Liver (tissue), 9 donors: ENCODE measurements around the gene MAP3K4. TPM values are rescaled to one million over a fixed set of nuclear protein-coding genes. Genes with fewer than 3 reads are reported as not detected.

ENCODE experiments used
- DNase-seq: peaks from one replicate; pipeline ENCODE4 v3.0.0-alpha.2; 2017; ENCODE audit warnings: low spot score
- H3K27ac ChIP-seq, 2 donors: one replicate each; pipeline ENCODE4 v1.7.0; 2013; ENCODE audit warnings: inconsistent platforms in 2 of 2, low read length in 2 of 2, control low read depth in 1 of 2, low read depth in 1 of 2, mild to moderate bottlenecking in 1 of 2
- H3K27me3 ChIP-seq, 4 donors: one replicate each; pipeline versions ENCODE4 v1.6.1 to v1.7.0; 2013; ENCODE audit warnings: low read length in 3 of 4, inconsistent platforms in 1 of 4, mild to moderate bottlenecking in 1 of 4, moderate library complexity in 1 of 4; ENCODE audit not compliant: control insufficient read depth in 4 of 4, insufficient read depth in 4 of 4
- H3K36me3 ChIP-seq, 4 donors: one replicate each; pipeline versions ENCODE4 v1.6.1 to v1.7.0; 2013; ENCODE audit warnings: low read length in 3 of 4, mild to moderate bottlenecking in 3 of 4, low read depth in 1 of 4, moderate library complexity in 1 of 4; ENCODE audit not compliant: control insufficient read depth in 4 of 4, insufficient read depth in 3 of 4
- H3K4me1 ChIP-seq, 4 donors: one replicate each; pipeline versions ENCODE4 v1.6.1 to v1.7.0; 2013; ENCODE audit warnings: low read length in 3 of 4, mild to moderate bottlenecking in 3 of 4, moderate library complexity in 1 of 4; ENCODE audit not compliant: control insufficient read depth in 4 of 4, insufficient read depth in 4 of 4
- H3K4me3 ChIP-seq, 3 donors: one replicate each; pipeline versions ENCODE4 v1.6.1 to v1.7.0; 2013; ENCODE audit warnings: low read length in 3 of 3, control low read depth in 1 of 3, low read depth in 1 of 3, mild to moderate bottlenecking in 1 of 3
- H3K9ac ChIP-seq, 2 donors: one replicate each; pipeline ENCODE4 v1.7.0; 2013; ENCODE audit warnings: low read length in 2 of 2, mild to moderate bottlenecking in 2 of 2, moderate library complexity in 2 of 2, control low read depth in 1 of 2, low read depth in 1 of 2
- H3K9me3 ChIP-seq, 4 donors: one replicate each; pipeline versions ENCODE4 v1.6.1 to v1.7.0; 2013; ENCODE audit warnings: low read length in 3 of 4; ENCODE audit not compliant: control insufficient read depth in 4 of 4
- ATF3 ChIP-seq: IDR thresholded peaks from 2 replicates; pipeline ENCODE4 v1.6.1; 2016; ENCODE audit warnings: antibody characterized with exemption
- CTCF ChIP-seq: fragments of 150-350 bp; IDR thresholded peaks from 2 replicates; pipeline ENCODE4 v1.5.1; 2017; ENCODE audit warnings: improper control_type of control experiment, low read depth, low read length; ENCODE audit not compliant: missing input control
- EGR1 ChIP-seq, 2 donors: IDR thresholded peaks; 2 replicates each; pipeline ENCODE4 v1.6.1; 2016 to 2018; ENCODE audit warnings: antibody characterized with exemption in 2 of 2, low read depth in 2 of 2
- FOXA1 ChIP-seq: IDR thresholded peaks from 2 replicates; pipeline ENCODE4 v1.6.1; 2016; ENCODE audit warnings: antibody characterized with exemption
- FOXA2 ChIP-seq: IDR thresholded peaks from 2 replicates; pipeline ENCODE4 v1.6.1; 2016; ENCODE audit warnings: antibody characterized with exemption
- HNF4A ChIP-seq, 2 donors: conservative IDR thresholded peaks; 2 replicates each; pipeline ENCODE4 v1.6.1; 2016; ENCODE audit warnings: antibody characterized with exemption in 2 of 2, mild to moderate bottlenecking in 2 of 2
- HNF4G ChIP-seq: IDR thresholded peaks from 2 replicates; pipeline ENCODE4 v1.6.1; 2016; ENCODE audit warnings: antibody characterized with exemption
- JUND ChIP-seq, 2 donors: IDR thresholded peaks; 2 replicates each; pipeline ENCODE4 v1.6.1; 2016; ENCODE audit warnings: antibody characterized with exemption in 2 of 2
- MAX ChIP-seq: IDR thresholded peaks from 2 replicates; pipeline ENCODE4 v1.6.1; 2016; ENCODE audit warnings: antibody characterized with exemption
- NR2F2 ChIP-seq: IDR thresholded peaks from 2 replicates; pipeline ENCODE4 v1.6.1; 2016; ENCODE audit warnings: antibody characterized with exemption
- RAD21 ChIP-seq, 2 donors: IDR thresholded peaks; 2 replicates each; pipeline ENCODE4 v1.6.1; 2016; ENCODE audit warnings: antibody characterized with exemption in 2 of 2, mild to moderate bottlenecking in 2 of 2
- REST ChIP-seq: IDR thresholded peaks from 2 replicates; pipeline ENCODE4 v1.6.1; 2016; ENCODE audit warnings: antibody characterized with exemption, mild to moderate bottlenecking
- RXRA ChIP-seq, 2 donors: IDR thresholded peaks; 2 replicates each; pipeline ENCODE4 v1.6.1; 2017 to 2018; ENCODE audit warnings: antibody characterized with exemption in 2 of 2, mild to moderate bottlenecking in 1 of 2
- SP1 ChIP-seq: IDR thresholded peaks from 2 replicates; pipeline ENCODE4 v1.6.1; 2018; ENCODE audit warnings: antibody characterized with exemption, mild to moderate bottlenecking
- TAF1 ChIP-seq: conservative IDR thresholded peaks from 2 replicates; pipeline ENCODE4 v1.6.1; 2016; ENCODE audit warnings: antibody characterized with exemption, mild to moderate bottlenecking
- YY1 ChIP-seq: IDR thresholded peaks from 2 replicates; pipeline ENCODE4 v1.6.1; 2016; ENCODE audit warnings: antibody characterized with exemption, mild to moderate bottlenecking
- WGBS: extraction: QIAGEN DNeasy Blood & Tissue Kit; methylation state at CpG from one replicate; pipeline ENCODE4 v1.1.7; 2013; 5-methylcytosine and 5-hydroxymethylcytosine counted together
- polyA plus RNA-seq, 2 donors: library from polyadenylated mRNA; stranded (reverse) in 1 of 2; unstranded in 1 of 2; fragments of 200-250 nt in 1 of 2; fragments of >200 nt in 1 of 2; fragmentation: Nextera tagmentation in 1 of 2; extraction: Ambion mirVana in 1 of 2; gene quantifications; one replicate each; pipeline versions ENCODE4 v1.2.1 to v1.2.3, GENCODE V29; 2013 to 2015
- total RNA-seq, 2 donors: library from RNA; depleted of rRNA; stranded (reverse); fragments of >200 nt; gene quantifications; one replicate each; pipeline ENCODE4 v1.2.3, GENCODE V29; 2014
- donor health status: healthy.
- donor health status: healthy.
- donor health status: healthy.
- donor health status: healthy.
- donor health status: healthy.

MAP3K4 gene
- total and polyA plus RNA-seq, 4 donors = 4.3 to 20.0 (median 11.7) TPM

- Histone ChIP-seq H3K27me3 (no peaks in the 10 kb centered on the region), H3K9ac (no peak overlapping the region), H3K9me3 (peaks cover 0 to 4% (median 0%) of the 10 kb centered on the region in 4 donors), H3K27ac (no peak overlapping the region), H3K4me1 (no peaks in the 10 kb centered on the region), H3K36me3 (peaks cover 7 to 70% (median 40%) of the 10 kb centered on the region in 4 donors), H3K4me3 (no peak overlapping the region)
- WGBS = over 99% methylated on average over 4 of the region's 4 CpGs
- DNase-seq = no peak
- no peak for TF ChIP-seq JUND (IDR thresholded peaks at IDR 0.05)
- no peak for TF ChIP-seq CTCF
- no peak for TF ChIP-seq MAX
- TF ChIP-seq YY1 = no peak
- TF ChIP-seq RXRA (IDR thresholded peaks at IDR 0.05) = no peak
- TF ChIP-seq ATF3 = no peak
- no peak for TF ChIP-seq EGR1 (IDR thresholded peaks at IDR 0.05; ENCODE audit: low read depth in 2 of 2)
- no peak for TF ChIP-seq RAD21 (IDR thresholded peaks at IDR 0.05)
- TF ChIP-seq HNF4G = no peak
- no peak for TF ChIP-seq FOXA2
- no peak for TF ChIP-seq SP1
- TF ChIP-seq TAF1 = no peak
- TF ChIP-seq NR2F2 = no peak
- TF ChIP-seq HNF4A (conservative IDR thresholded peaks at IDR 0.05) = no peak
- no peak for TF ChIP-seq REST
- TF ChIP-seq FOXA1 = no peak
Observed at GRCh38 chr6:161116554-161116953, 125.0 kb downstream of the MAP3K4 start.

- Histone ChIP-seq H3K36me3 (peaks cover 5 to 62% (median 33%) of the 10 kb centered on the region in 4 donors), H3K4me1 (no peaks in the 10 kb centered on the region), H3K9me3 (peaks cover 0 to 4% (median 0%) of the 10 kb centered on the region in 4 donors), H3K4me3 (no peak overlapping the region), H3K27ac (no peak overlapping the region), H3K27me3 (no peaks in the 10 kb centered on the region), H3K9ac (no peak overlapping the region)
- no peak for TF ChIP-seq MAX
- WGBS = 86% methylated on average over 7 of the region's 7 CpGs
- no peak for DNase-seq
Observed at GRCh38 chr6:161117308-161117707, 125.7 kb downstream of the MAP3K4 start.
